ENCODE results near the gene MAPK8IP3.

MAPK8IP3 gene

DNA sequence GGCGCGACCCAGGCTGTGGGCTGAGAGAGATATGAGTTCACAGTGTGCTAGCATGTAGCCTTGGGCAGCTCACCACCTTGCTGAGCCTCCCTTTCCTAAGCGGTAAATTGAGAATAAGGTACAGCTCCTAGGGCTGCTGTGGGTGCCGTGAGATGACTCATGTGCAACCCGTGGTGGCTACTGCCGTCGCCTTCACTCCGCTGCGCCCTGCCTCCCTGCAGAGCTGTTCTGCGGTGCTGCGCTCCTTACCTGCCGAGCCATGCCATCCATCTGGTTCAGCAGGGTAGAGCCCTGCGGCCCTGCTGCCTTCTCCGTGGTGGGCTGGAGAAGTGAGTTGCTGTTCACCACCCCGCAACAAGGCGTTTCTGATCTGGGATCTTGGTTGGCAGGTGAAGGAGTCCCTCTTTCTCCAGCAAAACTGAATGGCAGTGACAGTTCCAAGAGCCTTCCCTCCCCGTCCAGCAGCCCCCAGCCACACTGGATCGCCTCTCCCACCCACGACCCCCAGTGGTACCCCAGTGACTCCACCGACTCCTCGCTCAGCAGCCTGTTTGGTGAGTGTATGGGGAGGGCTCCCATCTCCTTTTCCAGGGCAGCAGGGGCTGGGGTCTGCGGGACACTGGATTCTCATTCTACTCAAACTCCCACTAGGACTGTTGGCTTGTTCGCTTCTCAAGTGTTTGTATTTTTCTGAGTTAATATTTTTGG is 37.2 kb upstream of the MAPK8IP3 start:
- peaks cover 95% of the 10 kb centered on the region for H3K36me3 ChIP-seq (ENCODE audit: control insufficient read depth, insufficient read depth, low read length)
- no peak overlapping the region for H3K27ac ChIP-seq (ENCODE audit: low read depth, low read length)

GRCh38 chr16:1669698-1670097 is 36.3 kb upstream of the MAPK8IP3 start:
- Histone ChIP-seq H3K9me3 (ENCODE audit: control insufficient read depth, insufficient read depth, low read length) (no peaks in the 10 kb centered on the region), H3K4me3 (ENCODE audit: low read depth, low read length) (no peak overlapping the region), H3K4me1 (ENCODE audit: control insufficient read depth, insufficient read depth, low read length) (no peaks in the 10 kb centered on the region), H3K27me3 (ENCODE audit: control insufficient read depth, insufficient read depth, low read length) (no peaks in the 10 kb centered on the region), H3K36me3 (ENCODE audit: control insufficient read depth, insufficient read depth, low read length) (peaks cover 97% of the 10 kb centered on the region), H3K27ac (ENCODE audit: low read depth, low read length) (no peak overlapping the region), H3K9ac (ENCODE audit: low read depth, low read length) (no peak overlapping the region)

More for the DNA sequence above, 37.2 kb upstream of the MAPK8IP3 start:
- Histone ChIP-seq H3K4me3 (ENCODE audit: low read depth, low read length) (no peak overlapping the region), H3K27me3 (ENCODE audit: control insufficient read depth, insufficient read depth, low read length) (no peaks in the 10 kb centered on the region), H3K4me1 (ENCODE audit: control insufficient read depth, insufficient read depth, low read length) (no peaks in the 10 kb centered on the region), H3K9me3 (ENCODE audit: control insufficient read depth, insufficient read depth, low read length) (no peaks in the 10 kb centered on the region), H3K9ac (ENCODE audit: low read depth, low read length) (no peak overlapping the region)

- H3K9ac ChIP-seq (ENCODE audit: low read depth, low read length): no peak overlapping the region
- no peaks in the 10 kb centered on the region for H3K4me1 ChIP-seq (ENCODE audit: control insufficient read depth, insufficient read depth, low read length)
- H3K9me3 ChIP-seq (ENCODE audit: control insufficient read depth, insufficient read depth, low read length): no peaks in the 10 kb centered on the region
- H3K27me3 ChIP-seq (ENCODE audit: control insufficient read depth, insufficient read depth, low read length): no peaks in the 10 kb centered on the region
- H3K4me3 ChIP-seq (ENCODE audit: low read depth, low read length): no peak overlapping the region
- no peak overlapping the region for H3K27ac ChIP-seq (ENCODE audit: low read depth, low read length)
- H3K36me3 ChIP-seq (ENCODE audit: control insufficient read depth, insufficient read depth, low read length): peaks cover 97% of the 10 kb centered on the region
Measured at GRCh38 chr16:1670371-1670770, 35.6 kb upstream of the MAPK8IP3 start.

DNA sequence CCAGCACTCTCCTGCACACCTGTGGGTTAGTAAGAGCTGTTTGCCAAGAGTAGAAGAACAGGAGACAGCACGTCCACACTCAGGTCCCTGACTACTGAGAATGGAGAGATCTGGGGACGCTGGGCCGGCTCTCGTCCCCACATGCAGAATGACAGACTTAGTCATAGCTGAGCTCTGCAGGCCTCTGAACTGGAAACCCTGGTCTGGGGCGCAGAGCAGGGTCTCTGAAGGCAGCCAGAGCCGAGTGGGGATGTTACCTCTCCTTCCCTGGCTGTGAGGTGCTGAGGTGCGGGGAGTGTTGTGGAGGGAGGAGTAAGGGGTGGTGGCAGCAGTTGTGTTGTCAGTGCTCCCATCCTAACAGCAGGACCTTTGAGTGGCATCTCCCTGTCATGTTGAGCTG is 35.1 kb upstream of the MAPK8IP3 start:
- Histone ChIP-seq H3K9ac (ENCODE audit: low read depth, low read length) (no peak overlapping the region), H3K4me1 (ENCODE audit: control insufficient read depth, insufficient read depth, low read length) (no peaks in the 10 kb centered on the region), H3K36me3 (ENCODE audit: control insufficient read depth, insufficient read depth, low read length) (peaks cover 97% of the 10 kb centered on the region), H3K9me3 (ENCODE audit: control insufficient read depth, insufficient read depth, low read length) (no peaks in the 10 kb centered on the region), H3K27me3 (ENCODE audit: control insufficient read depth, insufficient read depth, low read length) (no peaks in the 10 kb centered on the region), H3K27ac (ENCODE audit: low read depth, low read length) (no peak overlapping the region), H3K4me3 (ENCODE audit: low read depth, low read length) (no peak overlapping the region)

GRCh38 chr16:1673424-1674151 is 32.4 kb upstream of the MAPK8IP3 start:
- no peak overlapping the region for H3K27ac ChIP-seq (ENCODE audit: low read depth, low read length)
- H3K4me1 ChIP-seq (ENCODE audit: control insufficient read depth, insufficient read depth, low read length): no peaks in the 10 kb centered on the region
- no peak overlapping the region for H3K9ac ChIP-seq (ENCODE audit: low read depth, low read length)
- H3K27me3 ChIP-seq (ENCODE audit: control insufficient read depth, insufficient read depth, low read length): no peaks in the 10 kb centered on the region
- no peak overlapping the region for H3K4me3 ChIP-seq (ENCODE audit: low read depth, low read length)
- no peaks in the 10 kb centered on the region for H3K9me3 ChIP-seq (ENCODE audit: control insufficient read depth, insufficient read depth, low read length)
- peaks cover 73% of the 10 kb centered on the region for H3K36me3 ChIP-seq (ENCODE audit: control insufficient read depth, insufficient read depth, low read length)

- no peaks in the 10 kb centered on the region for H3K4me1 ChIP-seq (ENCODE audit: control insufficient read depth, insufficient read depth, low read length)
- no peak overlapping the region for H3K4me3 ChIP-seq (ENCODE audit: low read depth, low read length)
- no peak overlapping the region for H3K27ac ChIP-seq (ENCODE audit: low read depth, low read length)
- no peaks in the 10 kb centered on the region for H3K27me3 ChIP-seq (ENCODE audit: control insufficient read depth, insufficient read depth, low read length)
- H3K36me3 ChIP-seq (ENCODE audit: control insufficient read depth, insufficient read depth, low read length): peaks cover 66% of the 10 kb centered on the region
- no peak overlapping the region for H3K9ac ChIP-seq (ENCODE audit: low read depth, low read length)
- H3K9me3 ChIP-seq (ENCODE audit: control insufficient read depth, insufficient read depth, low read length): no peaks in the 10 kb centered on the region
Measured at GRCh38 chr16:1674306-1674705, 31.7 kb upstream of the MAPK8IP3 start.

- Histone ChIP-seq H3K27ac (ENCODE audit: low read depth, low read length) (no peak overlapping the region), H3K36me3 (ENCODE audit: control insufficient read depth, insufficient read depth, low read length) (peaks cover 60% of the 10 kb centered on the region), H3K9ac (ENCODE audit: low read depth, low read length) (no peak overlapping the region), H3K4me3 (ENCODE audit: low read depth, low read length) (no peak overlapping the region), H3K9me3 (ENCODE audit: control insufficient read depth, insufficient read depth, low read length) (no peaks in the 10 kb centered on the region), H3K4me1 (ENCODE audit: control insufficient read depth, insufficient read depth, low read length) (no peaks in the 10 kb centered on the region), H3K27me3 (ENCODE audit: control insufficient read depth, insufficient read depth, low read length) (no peaks in the 10 kb centered on the region)
Measured at GRCh38 chr16:1674751-1675664, 31.0 kb upstream of the MAPK8IP3 start.

DNA sequence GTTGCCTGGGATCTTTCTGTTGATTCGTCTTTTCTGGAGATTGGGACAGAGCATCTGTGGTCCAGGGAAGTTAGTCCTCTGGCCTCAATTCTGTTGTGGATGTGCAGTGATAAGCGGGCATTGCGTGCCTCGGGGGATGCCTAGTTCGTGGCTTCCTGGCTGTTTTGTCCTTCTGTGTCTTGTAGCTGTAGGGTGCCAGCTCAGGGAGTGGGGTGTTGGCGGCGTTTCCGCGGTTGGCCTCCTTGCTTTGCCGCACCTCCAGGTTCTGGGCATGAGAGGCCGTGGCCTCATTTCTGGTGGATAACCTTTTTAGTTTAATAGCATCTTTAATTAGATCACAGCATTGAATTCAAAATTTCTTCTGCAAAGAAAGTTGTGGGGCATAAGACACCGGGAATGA is 29.3 kb upstream of the MAPK8IP3 start:
- peaks cover 58% of the 10 kb centered on the region for H3K36me3 ChIP-seq (ENCODE audit: control insufficient read depth, insufficient read depth, low read length)
- H3K9me3 ChIP-seq (ENCODE audit: control insufficient read depth, insufficient read depth, low read length): no peaks in the 10 kb centered on the region
- no peak overlapping the region for H3K27ac ChIP-seq (ENCODE audit: low read depth, low read length)
- no peaks in the 10 kb centered on the region for H3K27me3 ChIP-seq (ENCODE audit: control insufficient read depth, insufficient read depth, low read length)
- no peak overlapping the region for H3K9ac ChIP-seq (ENCODE audit: low read depth, low read length)
- H3K4me3 ChIP-seq (ENCODE audit: low read depth, low read length): no peak overlapping the region
- H3K4me1 ChIP-seq (ENCODE audit: control insufficient read depth, insufficient read depth, low read length): 0 out of 2 replicates have a peak, but pooled peaks cover 6% of the 10 kb centered on the region

DNA sequence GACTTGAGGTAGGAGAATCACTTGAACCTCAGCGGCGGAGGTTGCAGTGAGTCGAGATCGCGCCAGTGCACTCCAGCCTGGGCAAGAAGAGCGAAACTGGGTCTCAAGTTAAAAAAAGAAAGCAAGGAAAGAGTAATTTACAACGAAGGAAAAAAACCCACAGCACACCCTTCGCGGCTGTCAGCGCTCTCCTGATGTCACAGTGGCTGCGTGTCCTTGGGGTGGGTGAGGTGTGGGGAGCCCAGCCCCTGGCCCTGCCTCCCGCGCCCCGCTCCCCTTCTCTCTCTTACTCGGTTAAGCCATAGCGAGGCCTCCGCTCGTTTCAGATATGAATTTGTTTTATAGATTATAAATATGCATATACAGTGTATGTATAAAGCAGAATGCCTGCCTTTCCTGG is 28.7 kb upstream of the MAPK8IP3 start:
- Histone ChIP-seq H3K9ac (ENCODE audit: low read depth, low read length) (peak overlapping the region; percentile 49; the same call in 1 of the 2 replicates), H3K4me1 (ENCODE audit: control insufficient read depth, insufficient read depth, low read length) (0 out of 2 replicates have a peak, but pooled peaks cover 6% of the 10 kb centered on the region), H3K36me3 (ENCODE audit: control insufficient read depth, insufficient read depth, low read length) (peaks cover 52% of the 10 kb centered on the region), H3K4me3 (ENCODE audit: low read depth, low read length) (peak overlapping the region; percentile 52), H3K9me3 (ENCODE audit: control insufficient read depth, insufficient read depth, low read length) (no peaks in the 10 kb centered on the region), H3K27ac (ENCODE audit: low read depth, low read length) (no peak overlapping the region), H3K27me3 (ENCODE audit: control insufficient read depth, insufficient read depth, low read length) (no peaks in the 10 kb centered on the region)

GRCh38 chr16:1677942-1678499 is 28.0 kb upstream of the MAPK8IP3 start, which contains the start of gene JPT2:
TSS of gene JPT2 (plus strand) at chr16:1678279. CDS start at chr16:1678313, 34 bp downstream.
- Histone ChIP-seq H3K4me1 (ENCODE audit: control insufficient read depth, insufficient read depth, low read length) (0 out of 2 replicates have a peak, but pooled peaks cover 6% of the 10 kb centered on the region), H3K4me3 (ENCODE audit: low read depth, low read length) (peak within 1 kb of the TSS; percentile 88), H3K27ac (ENCODE audit: low read depth, low read length) (peak within 1 kb of the TSS; percentile 72)

More at GRCh38 chr16:1677942-1678499, 28.0 kb upstream of the MAPK8IP3 start, which contains the start of gene JPT2:
- H3K9me3 ChIP-seq (ENCODE audit: control insufficient read depth, insufficient read depth, low read length): no peaks in the 10 kb centered on the region
- peaks cover 45% of the 10 kb centered on the region for H3K36me3 ChIP-seq (ENCODE audit: control insufficient read depth, insufficient read depth, low read length)
- peak within 1 kb of the TSS; percentile 82 for H3K9ac ChIP-seq (ENCODE audit: low read depth, low read length)
- H3K27me3 ChIP-seq (ENCODE audit: control insufficient read depth, insufficient read depth, low read length): no peaks in the 10 kb centered on the region

Data from HUES48 (cell line).